SK-N-MC (cell line): Measurements from ENCODE around the gene MICOS13.

Source experiments
- EZH2 ChIP-seq: fragments of 200-600 bp; sonication (generic); IDR thresholded peaks from one replicate; pipeline ENCODE4 v1.6.1; 2017; ENCODE audit warnings: antibody characterized with exemption
- POLR2AphosphoS5 ChIP-seq: IDR thresholded peaks from 2 replicates; pipeline ENCODE4 v1.6.1; 2012; ENCODE audit warnings: mild to moderate bottlenecking, low read depth, low read length, borderline replicate concordance

DNA sequence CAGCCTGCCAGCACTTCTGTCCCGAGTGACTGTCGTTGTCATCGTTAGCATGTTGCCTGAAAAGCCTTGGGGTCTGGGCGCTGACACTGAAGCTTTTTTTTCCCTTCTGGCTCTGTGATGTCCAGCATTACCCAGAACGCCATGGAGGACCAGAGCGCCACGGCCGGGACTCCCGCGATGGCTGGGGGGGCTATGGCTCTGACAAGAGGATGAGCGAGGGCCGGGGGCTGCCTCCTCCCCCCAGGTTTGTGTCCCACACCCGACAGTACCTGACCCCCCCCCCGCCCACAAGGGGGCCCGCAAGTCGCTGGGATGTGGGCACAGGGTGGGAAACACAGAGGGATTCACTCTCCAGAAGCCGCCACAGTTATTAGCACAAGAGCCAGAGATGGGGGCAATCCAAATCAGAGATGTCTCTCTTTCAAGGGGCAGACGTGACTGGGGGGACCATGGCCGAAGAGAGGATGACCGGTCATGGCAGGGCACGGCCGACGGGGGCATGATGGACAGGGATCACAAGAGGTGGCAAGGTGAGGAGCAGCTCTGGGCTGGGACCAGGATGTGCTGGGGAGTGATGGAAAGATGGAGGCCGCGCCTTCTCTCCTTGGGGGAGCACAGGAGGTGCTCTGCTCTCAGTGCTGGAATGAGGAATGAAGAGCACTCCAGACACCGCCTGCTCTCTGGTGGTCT, 13.2 kb downstream of the MICOS13 start:
- TF ChIP-seq POLR2AphosphoS5 (no peak), EZH2 (no peak)
